Activated naive CD4-positive, alpha-beta T cell treated with anti-CD3 and anti-CD28 coated beads for 36 hours (primary cell): Measurements from ENCODE around the gene OPN1SW. TPM values are rescaled to one million over a fixed set of nuclear protein-coding genes. Genes with fewer than 3 reads are reported as not detected.

Source experiments
- CTCF ChIA-PET: fragments of 350-600 bp; sonication (Branson Sonifier 250); formaldehyde crosslinking; loops from one replicate; lab custom pipeline; 2021; ENCODE audit warnings: antibody characterized with exemption; lab: Charles Lee
- DNase-seq: peaks from one replicate; pipeline ENCODE4 v3.0.0-alpha.2; 2020
- H3K27ac Mint-ChIP-seq: one replicate; pipeline ENCODE4 v1.8.0; 2021; ENCODE audit warnings: mild to moderate bottlenecking, mixed read lengths
- H3K27me3 Mint-ChIP-seq: one replicate; pipeline ENCODE4 v1.8.0; 2021; ENCODE audit warnings: low read depth, mixed read lengths
- H3K36me3 Mint-ChIP-seq: one replicate; pipeline ENCODE4 v1.8.0; 2021; ENCODE audit warnings: low read depth, mixed read lengths
- H3K4me1 Mint-ChIP-seq: one replicate; pipeline ENCODE4 v1.8.0; 2021; ENCODE audit warnings: low read depth, mixed read lengths
- H3K4me3 Mint-ChIP-seq: one replicate; pipeline ENCODE4 v1.8.0; 2021; ENCODE audit warnings: mild to moderate bottlenecking, moderate library complexity, mixed read lengths
- H3K9me3 Mint-ChIP-seq: one replicate; pipeline ENCODE4 v1.8.0; 2021; ENCODE audit warnings: mixed read lengths
- intact Hi-C: fragments of 100-400 bp; cut with micrococcal nuclease; formaldehyde crosslinking; loops from one replicate; pipeline ENCODE4 v1.15.1; 2023
- total RNA-seq, 2 experiments: library from RNA; stranded (reverse); gene quantifications; one replicate each; pipeline ENCODE4 v1.2.3, GENCODE V29; 2021

The OPN1SW gene
- total RNA-seq, 2 experiments from 2014 or later = not detected

DNA sequence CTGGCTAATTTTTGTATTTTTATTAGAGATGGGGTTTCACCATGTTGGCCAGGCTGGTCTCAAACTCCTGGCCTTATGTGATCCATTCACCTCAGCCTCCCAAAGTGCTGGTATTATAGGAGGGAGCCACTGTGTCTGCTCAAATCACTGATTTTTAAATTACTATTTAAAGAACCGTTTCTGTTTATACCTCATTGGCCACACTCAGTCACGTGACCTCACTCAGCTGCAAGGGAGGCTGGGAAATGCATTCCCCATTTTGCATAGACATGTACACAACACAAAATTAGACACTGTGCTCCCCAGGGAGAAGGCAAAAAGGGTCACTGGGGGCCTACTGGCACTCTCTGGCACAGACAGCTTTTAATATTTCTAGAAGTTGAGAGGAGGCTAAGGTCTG, 50.1 kb downstream of the OPN1SW start:
- no peak for DNase-seq
- no peaks in the 10 kb centered on the region for H3K4me1 Mint-ChIP-seq
- CTCF ChIA-PET = interaction anchor here (0.6 kb wide), 1 partner anchor 293 kb away, joined by 3 read pairs; no protein-coding TSS in a partner anchor
- intact Hi-C loops = no loop called here
- H3K9me3 Mint-ChIP-seq = no peaks in the 10 kb centered on the region
- H3K36me3 Mint-ChIP-seq = no peaks in the 10 kb centered on the region
- no peak overlapping the region for H3K27ac Mint-ChIP-seq
- H3K27me3 Mint-ChIP-seq = no peaks in the 10 kb centered on the region
- H3K4me3 Mint-ChIP-seq = no peak overlapping the region

DNA sequence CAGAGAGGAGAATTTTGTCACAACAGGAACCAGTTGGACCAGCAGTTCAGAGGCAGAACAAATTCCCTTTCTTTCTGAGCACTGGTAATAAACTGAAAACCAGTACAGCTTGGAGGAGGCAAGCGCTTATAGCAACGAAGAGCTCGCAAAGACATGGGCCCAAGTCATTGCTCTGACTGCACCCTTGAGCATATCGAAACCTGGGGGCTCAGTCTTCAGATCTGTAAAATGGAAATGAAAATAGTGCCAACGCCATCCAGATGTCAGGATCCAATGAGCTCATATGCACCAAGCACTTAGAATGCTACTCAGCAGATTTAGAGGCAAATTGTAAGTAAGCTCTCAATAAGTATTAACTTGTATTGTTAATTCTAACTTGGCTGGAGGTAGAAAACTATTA, 50.9 kb downstream of the OPN1SW start:
- intact Hi-C loops = no loop called here
- H3K4me3 Mint-ChIP-seq = no peak overlapping the region
- no peaks in the 10 kb centered on the region for H3K4me1 Mint-ChIP-seq
- no peaks in the 10 kb centered on the region for H3K9me3 Mint-ChIP-seq
- H3K36me3 Mint-ChIP-seq = no peaks in the 10 kb centered on the region
- CTCF ChIA-PET = interaction anchor here (0.6 kb wide), 1 partner anchor 292 kb away, joined by 3 read pairs; no protein-coding TSS in a partner anchor
- DNase-seq = no peak
- no peaks in the 10 kb centered on the region for H3K27me3 Mint-ChIP-seq
- no peak overlapping the region for H3K27ac Mint-ChIP-seq

Other genes with a start within 250 kb of the OPN1SW start
- gene GARIN1A, start 103.5 kb downstream of the OPN1SW start, total RNA-seq = not detected
- gene CALU, start 36.4 kb downstream of the OPN1SW start, total RNA-seq = 10 to 100 TPM; 33.0 to 35.4 TPM
- 1 to 10 TPM; 4.2 to 5.9 TPM for gene CCDC136, start 16.2 kb upstream of the OPN1SW start, total RNA-seq
- under 1 TPM; 0.02 to 0.05 TPM for gene FLNC, start 54.6 kb upstream of the OPN1SW start, total RNA-seq
- gene ATP6V1F, start 87.1 kb upstream of the OPN1SW start, total RNA-seq = 100 to 1,000 TPM; 129 to 142 TPM
- not detected for gene KCP, start 134.9 kb upstream of the OPN1SW start, total RNA-seq
- gene IRF5, start 162.1 kb upstream of the OPN1SW start, total RNA-seq = 1 to 10 TPM; 1.4 to 1.9 TPM